PC-3 (cell line): ENCODE measurements around the gene EIF4E2.

Source experiments
- EZH2phosphoT487 ChIP-seq: fragments of 300-600 bp; sonication (generic); IDR thresholded peaks from 2 replicates; pipeline ENCODE4 v1.6.1; 2018; ENCODE audit warnings: mild to moderate bottlenecking, antibody characterized with exemption, low read length, borderline replicate concordance
- TF ChIP-seq, protein P1 (sequence below): fragments of 300-600 bp; sonication (generic); conservative IDR thresholded peaks from 2 replicates; pipeline ENCODE4 v1.5.1; 2017; ENCODE audit warnings: antibody characterized with exemption, low read depth, mild to moderate bottlenecking, low read length

DNA sequence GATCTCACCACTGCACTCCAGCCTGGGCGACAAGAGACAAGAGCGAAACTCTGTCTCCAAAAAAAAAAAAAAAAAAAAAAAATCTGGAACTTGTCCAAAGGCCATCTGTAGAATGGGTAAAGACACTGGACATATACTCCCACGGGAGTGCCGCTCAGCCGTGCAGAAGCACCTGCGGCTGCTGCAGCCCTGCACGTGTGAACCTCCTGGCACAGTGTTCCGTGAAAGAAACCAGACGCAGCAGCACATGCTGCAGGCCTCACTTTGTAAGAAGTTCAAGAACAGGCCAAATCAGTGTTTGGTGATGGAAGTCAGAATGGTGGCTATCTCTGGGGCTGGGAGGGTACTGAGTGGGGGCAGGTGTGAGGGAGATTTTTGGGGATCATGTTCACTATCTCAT lies 18.1 kb upstream of the EIF4E2 start:
- TF ChIP-seq EZH2phosphoT487, result no peak
- TF ChIP-seq, protein P1, sequence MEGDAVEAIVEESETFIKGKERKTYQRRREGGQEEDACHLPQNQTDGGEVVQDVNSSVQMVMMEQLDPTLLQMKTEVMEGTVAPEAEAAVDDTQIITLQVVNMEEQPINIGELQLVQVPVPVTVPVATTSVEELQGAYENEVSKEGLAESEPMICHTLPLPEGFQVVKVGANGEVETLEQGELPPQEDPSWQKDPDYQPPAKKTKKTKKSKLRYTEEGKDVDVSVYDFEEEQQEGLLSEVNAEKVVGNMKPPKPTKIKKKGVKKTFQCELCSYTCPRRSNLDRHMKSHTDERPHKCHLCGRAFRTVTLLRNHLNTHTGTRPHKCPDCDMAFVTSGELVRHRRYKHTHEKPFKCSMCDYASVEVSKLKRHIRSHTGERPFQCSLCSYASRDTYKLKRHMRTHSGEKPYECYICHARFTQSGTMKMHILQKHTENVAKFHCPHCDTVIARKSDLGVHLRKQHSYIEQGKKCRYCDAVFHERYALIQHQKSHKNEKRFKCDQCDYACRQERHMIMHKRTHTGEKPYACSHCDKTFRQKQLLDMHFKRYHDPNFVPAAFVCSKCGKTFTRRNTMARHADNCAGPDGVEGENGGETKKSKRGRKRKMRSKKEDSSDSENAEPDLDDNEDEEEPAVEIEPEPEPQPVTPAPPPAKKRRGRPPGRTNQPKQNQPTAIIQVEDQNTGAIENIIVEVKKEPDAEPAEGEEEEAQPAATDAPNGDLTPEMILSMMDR, result no peak
